Stimulated activated CD4-positive, alpha-beta T cell treated with anti-CD3 and anti-CD28 coated beads, TNF-alpha, amount 100 ng/mL, for 48 hours (primary cell): ENCODE data around the gene MMP28.
A peak's percentile ranks its signal among the peaks of the same experiment; 100 is the strongest.
"Not testable (repeated sequence)": the region's sequence is repeated elsewhere in the genome, so short reads cannot be mapped to it uniquely, and the experiment has no call there.

Experiments used
- DNase-seq, 3 donors: peaks; one replicate each; pipeline ENCODE4 v3.0.0-alpha.2; 2020; ENCODE audit warnings: low read depth in 3 of 3

The MMP28 gene

DNA sequence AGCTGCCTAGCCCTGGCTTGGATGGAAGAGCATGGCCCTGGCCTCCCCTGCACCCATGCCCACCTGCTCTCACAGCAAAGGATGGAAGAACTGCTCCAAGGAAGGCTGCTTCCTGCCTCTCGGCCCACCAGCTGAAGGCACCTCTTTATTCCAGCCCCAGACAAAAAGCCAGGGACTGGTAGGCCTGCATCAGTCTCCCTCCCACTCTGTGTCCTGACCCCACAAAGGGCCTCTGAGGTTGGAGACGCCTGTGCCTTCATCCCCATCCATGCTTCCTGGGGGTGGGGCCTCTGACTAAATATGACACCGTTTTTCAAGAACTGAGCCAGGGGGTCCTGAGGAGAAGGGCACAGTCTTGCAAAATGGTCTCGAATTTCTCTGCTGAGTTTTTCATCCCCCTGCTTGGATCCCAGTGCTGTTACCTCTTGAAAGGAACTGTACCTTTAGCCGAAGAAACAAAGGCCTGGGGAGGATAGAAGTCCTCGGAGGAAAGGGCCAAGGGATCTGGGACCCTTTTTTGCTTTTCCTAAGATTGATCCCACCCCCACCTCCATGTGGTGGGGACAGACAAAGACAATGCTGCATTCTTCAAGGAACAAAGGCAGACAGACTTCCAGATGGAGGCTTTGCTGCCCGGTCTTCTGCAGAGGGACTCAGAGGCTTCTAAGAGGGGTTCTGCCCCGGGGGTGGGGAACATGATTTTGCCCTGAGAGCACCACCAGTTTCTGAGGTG, 29.5 kb downstream of the MMP28 start:
- DNase-seq = no peak

DNA sequence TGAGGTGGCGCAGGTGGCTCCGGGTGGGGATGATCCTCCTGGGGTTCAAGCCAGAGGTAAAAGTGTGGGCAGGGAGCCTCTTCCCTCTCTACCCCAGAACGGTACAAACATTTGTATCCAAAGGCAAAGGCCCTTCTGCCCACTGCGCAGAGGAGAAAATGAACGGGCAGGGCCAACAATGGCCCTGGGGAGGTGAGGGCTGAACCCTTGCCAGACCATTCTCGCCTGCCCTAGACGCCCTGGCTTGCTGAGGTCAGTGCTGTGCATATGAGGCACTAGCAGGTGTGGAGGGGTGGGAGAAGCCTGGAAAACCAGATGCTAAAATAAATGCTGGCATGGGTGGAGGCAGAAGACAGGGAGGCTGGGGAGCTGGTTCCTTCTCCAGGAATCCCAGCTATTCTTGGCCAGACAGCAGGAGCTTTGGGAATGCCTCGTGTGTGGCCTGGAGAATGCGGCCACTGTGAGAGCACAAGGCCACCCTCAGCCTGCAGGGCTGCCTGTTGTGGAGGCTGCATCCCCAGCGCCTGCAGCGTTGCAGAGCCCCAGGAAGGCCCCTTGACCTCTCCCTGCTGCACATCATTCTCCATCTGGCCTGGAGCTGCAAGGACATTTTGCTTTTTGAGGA, 30.2 kb downstream of the MMP28 start:
- DNase-seq = no peak

DNA sequence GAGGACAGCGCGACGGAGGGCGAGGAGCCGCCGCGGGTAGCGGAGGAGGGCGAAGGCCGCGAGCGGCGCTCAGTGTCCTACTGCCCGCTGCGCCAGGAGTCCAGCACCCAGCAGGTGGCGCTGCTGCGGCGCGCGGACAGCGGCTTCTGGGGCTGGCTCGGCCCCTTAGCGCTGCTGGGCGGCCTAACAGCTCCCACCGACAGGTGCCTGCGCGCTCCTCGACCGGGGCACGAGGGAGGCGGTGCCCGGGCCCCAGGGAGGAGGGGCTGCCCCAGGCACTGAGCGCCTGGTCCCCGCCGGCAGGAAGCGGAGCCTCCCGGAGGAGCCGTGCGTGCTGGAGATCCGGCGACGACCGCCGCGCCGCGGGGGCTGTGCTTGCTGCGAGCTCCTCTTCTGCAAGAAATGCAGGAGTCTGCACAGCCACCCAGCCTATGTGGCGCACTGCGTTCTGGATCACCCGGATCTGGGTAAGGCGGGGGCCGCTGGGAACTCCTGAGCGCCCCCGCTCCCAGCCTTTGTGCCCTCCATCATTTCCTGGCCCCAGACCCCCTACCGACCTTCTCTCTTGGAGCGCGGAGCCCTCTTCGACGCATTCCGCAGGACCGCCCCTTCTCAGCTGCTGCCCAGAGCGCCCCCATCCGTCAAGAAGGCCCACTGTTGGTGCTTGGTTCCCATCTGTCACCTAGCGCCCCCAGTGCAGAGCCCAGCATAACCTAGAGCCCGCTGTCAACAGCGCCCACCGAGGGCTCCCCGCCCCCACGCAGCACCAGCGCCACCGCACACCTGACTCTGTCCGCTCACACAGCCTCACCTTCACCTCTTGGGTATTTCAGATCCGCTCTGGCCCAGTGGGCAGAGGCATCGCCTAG, 31.1 kb downstream of the MMP28 start:
- peak; percentile 78 to 87 (median 79) for DNase-seq

- DNase-seq = no peak
Measured at GRCh38 chr17:35763767-35764122, 31.7 kb downstream of the MMP28 start.

GRCh38 chr17:35761601-35762000, 33.8 kb downstream of the MMP28 start:
- no peak for DNase-seq

DNA sequence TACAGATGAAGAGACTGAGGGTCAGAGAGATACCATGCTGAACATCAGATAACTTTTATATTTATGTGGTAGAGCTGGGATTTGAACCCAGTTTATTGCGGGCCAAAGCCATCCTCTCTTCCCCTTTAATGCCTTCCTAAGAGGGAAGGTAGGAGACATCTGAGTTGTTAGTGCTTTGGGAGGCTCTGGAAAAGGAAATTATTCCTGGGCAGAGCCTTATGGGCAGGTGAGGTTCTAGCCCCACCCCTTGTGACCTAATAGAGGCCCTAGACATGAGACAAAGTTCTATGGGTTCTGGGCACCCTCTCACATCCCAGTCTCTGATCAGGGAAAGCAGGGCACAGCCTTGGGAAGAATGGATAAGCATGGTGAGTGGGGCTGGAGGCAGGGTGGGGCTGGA, 34.9 kb downstream of the MMP28 start, which contains the start of gene C17orf50:
TSS of gene C17orf50 (plus strand) at position 301 of the 400 bp plus-strand sequence. CDS start at position 356, 55 bp downstream.
- no peak for DNase-seq

- no peak for DNase-seq
Measured at GRCh38 chr17:35757243-35757642, 38.2 kb downstream of the MMP28 start.

GRCh38 chr17:35752945-35753764, 42.3 kb downstream of the MMP28 start, which contains the start of gene GAS2L2:
Gene GAS2L2, minus strand, starts transcription at chr17:35753239. Its CDS starts 389 bp downstream, at chr17:35752850.
- DNase-seq = no peak

GRCh38 chr17:35752471-35752870, 43.0 kb downstream of the MMP28 start:
- no peak for DNase-seq

DNA sequence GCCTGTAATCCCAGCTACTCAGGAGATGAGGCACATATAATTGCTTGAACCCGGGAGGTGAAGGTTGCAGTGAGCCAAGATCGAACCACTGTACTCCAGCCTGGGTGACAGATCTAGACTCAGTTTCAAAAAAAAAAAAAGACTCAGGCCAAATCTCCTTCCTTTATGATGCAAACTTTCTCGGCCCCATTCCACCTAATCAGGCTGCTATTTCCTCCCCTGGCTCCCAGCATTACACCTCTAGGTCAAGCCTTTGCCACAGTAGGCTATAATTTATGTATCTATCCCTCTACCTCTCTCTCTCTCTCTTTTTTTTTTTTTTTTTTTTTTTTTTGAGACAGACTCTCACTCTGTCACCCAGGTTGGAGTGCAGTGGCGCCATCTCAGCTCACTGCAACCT, 43.9 kb downstream of the MMP28 start:
- not testable (repeated sequence) for DNase-seq

- no peak for DNase-seq
Measured at GRCh38 chr17:35750526-35751395, 44.7 kb downstream of the MMP28 start.

DNA sequence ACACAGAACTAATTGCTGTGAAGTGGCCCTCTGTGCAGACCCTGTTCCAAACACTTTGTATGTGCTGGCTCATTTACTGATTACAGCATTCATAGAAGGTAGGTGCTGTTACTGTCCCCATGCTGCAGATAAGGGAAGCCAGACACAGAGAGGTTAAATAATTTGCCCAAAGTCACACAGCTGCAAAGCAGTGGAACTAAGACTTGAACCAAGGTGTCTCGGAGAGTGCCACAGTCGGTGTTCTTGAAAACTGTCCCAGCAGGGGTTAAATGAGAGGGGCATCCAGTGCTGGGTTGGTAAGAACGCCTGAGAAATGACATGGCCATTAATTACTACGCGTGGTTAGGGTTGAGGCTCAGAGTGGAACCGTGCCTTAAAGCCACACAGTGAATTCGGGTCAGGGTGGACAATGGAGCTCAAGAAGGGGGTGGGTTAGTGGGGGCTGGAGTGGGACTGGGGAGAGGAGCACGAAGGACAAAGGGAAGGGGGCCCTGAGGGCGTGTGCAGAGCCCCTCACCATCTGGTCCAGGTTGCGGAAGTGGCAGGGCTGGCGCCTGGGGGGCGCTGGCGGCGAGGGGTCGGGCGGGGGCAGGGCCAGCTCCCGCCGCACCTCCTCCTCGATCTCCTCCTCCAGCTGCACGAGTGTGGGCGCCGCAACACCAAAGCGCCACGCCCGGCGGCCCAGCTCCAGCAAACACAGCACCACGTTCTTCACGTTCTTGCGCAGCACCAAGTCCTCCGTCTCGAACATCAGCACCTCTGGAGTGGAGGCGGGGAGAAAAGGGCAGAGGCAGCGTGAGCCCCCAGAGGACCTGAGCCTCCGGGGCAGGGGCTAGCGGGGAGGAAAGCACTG, 45.7 kb downstream of the MMP28 start:
- no peak for DNase-seq

- DNase-seq = no peak
Measured at GRCh38 chr17:35748979-35749378, 46.5 kb downstream of the MMP28 start.

GRCh38 chr17:35748341-35748841, 47.0 kb downstream of the MMP28 start:
- no peak for DNase-seq

GRCh38 chr17:35747540-35748017, 47.9 kb downstream of the MMP28 start:
- DNase-seq = peak; percentile 57 to 75 (median 59)

DNA sequence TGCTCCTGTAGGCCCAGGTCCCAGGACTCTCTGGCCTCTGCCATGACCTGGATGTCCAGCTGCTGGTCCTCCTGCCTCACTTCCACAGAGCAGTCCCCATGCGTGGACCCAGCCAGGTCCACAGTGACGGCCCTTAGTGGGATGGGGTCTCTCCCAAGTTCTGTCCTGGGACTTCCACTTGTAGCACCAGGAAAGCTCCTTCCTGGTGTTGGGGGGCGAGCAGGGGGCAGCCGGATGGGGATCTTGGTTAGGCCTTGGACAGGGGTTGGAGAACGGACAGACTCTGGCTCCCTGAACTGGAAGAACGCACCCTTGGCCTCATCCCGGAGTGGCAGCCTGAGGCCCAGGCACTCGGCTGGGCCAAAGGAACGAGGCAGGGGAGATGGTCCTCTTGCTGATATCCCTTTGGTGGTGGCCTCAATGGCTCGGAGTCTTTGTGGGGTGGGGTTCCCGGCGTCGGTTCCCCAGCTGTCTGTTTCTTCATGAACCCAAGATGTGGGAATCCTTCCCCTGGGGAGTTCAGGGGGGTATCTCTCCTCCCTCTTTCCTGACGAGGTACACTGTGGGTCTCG, 49.6 kb downstream of the MMP28 start:
- DNase-seq = no peak

- DNase-seq = no peak
Measured at GRCh38 chr17:35745246-35745645, 50.2 kb downstream of the MMP28 start.

GRCh38 chr17:35744830-35745229, 50.6 kb downstream of the MMP28 start:
- DNase-seq = no peak
